K562 (cell line): ENCODE data around the gene CACNA2D3. TPM values are rescaled to one million over a fixed set of nuclear protein-coding genes. Genes with fewer than 3 reads are reported as not detected.

Source experiments
- ATAC-seq: fragments of 200-7000 bp; cut with Tn5 transposase; 3 replicates; pipeline ENCODE4 v1.9.1; 2020; ENCODE audit warnings: moderate library complexity
- BruUV-seq: library from RNA; stranded (reverse); fragments of 400-500 nt; replicated peaks from 2 replicates; lab custom pipeline; 2021; lab: Mats Ljungman, UMichigan
- CTCF ChIA-PET: fragments of 300-600 bp; formaldehyde crosslinking; extraction: SDS; loops from one replicate; lab custom pipeline; 2021; ENCODE audit warnings: low intra/inter-chr PET ratio; lab: Yijun Ruan, JAX
- POLR2A ChIA-PET: fragments of 300-600, 350-650 bp; sonication (Branson Sonifier 250); formaldehyde crosslinking; extraction: SDS; loops from one replicate; lab custom pipeline; 2021; ENCODE audit warnings: antibody characterized with exemption, inconsistent platforms; lab: Yijun Ruan, JAX
- DNase-seq, 4 experiments: peaks; one replicate each; pipeline versions ENCODE4 v3.0.0 to v3.0.0-alpha.2; 2011 to 2018; ENCODE audit warnings: low spot score in 3 of 4, mixed read lengths in 3 of 4; ENCODE audit errors: extremely low read depth in 1 of 4
- FAIRE-seq: peaks from 2 replicates; lab custom pipeline; 2011; peaks lifted over from hg19 to GRCh38; lab: Jason Lieb, UNC
- H2AFZ ChIP-seq: 2 replicates; pipeline ENCODE4 v1.6.0; 2011; ENCODE audit warnings: low read depth, low read length, control low read depth, inconsistent platforms
- H3K27ac ChIP-seq: fragments of 200-600 bp; 3 replicates; pipeline ENCODE4 v1.8.0; 2011; ENCODE audit warnings: low read depth, mild to moderate bottlenecking, control low read depth, inconsistent platforms, low read length, moderate library complexity, mixed read lengths; ENCODE audit errors: extremely low read depth
- H3K27me3 ChIP-seq, 2 experiments: fragments of 300-600 bp in 1 of 2; 2 replicates in 1 of 2; 3 replicates in 1 of 2; pipeline versions ENCODE4 v1.6.0 to v1.8.0; 2011; ENCODE audit warnings: inconsistent platforms in 2 of 2, low read length in 2 of 2, mild to moderate bottlenecking in 1 of 2, mixed read lengths in 1 of 2, moderate library complexity in 1 of 2; ENCODE audit not compliant: control insufficient read depth in 2 of 2, insufficient read depth in 2 of 2
- H3K36me3 ChIP-seq: fragments of 300-600 bp; 3 replicates; pipeline ENCODE4 v1.8.0; 2011; ENCODE audit warnings: mild to moderate bottlenecking, low read length, inconsistent platforms; ENCODE audit not compliant: control insufficient read depth, insufficient read depth
- H3K4me1 ChIP-seq, 2 experiments: fragments of 200-600 bp in 1 of 2; replicated peaks in 1 of 2; 2 replicates in 1 of 2; 3 replicates in 1 of 2; pipeline versions ENCODE4 v1.5.1 to v1.8.0; 2011; ENCODE audit warnings: inconsistent platforms in 2 of 2, low read length in 2 of 2, mild to moderate bottlenecking in 1 of 2, mixed read lengths in 1 of 2, moderate library complexity in 1 of 2; ENCODE audit not compliant: control insufficient read depth in 2 of 2, insufficient read depth in 2 of 2
- H3K4me2 ChIP-seq: 2 replicates; pipeline ENCODE4 v1.6.1; 2011; ENCODE audit warnings: low read length, control low read depth, inconsistent platforms, mixed read lengths; ENCODE audit not compliant: insufficient read depth
- H3K4me3 ChIP-seq: fragments of 200-600 bp; sonication (generic), shearing (Covaris generic); 2 replicates; pipeline ENCODE4 v1.5.1; 2016; ENCODE audit warnings: control low read depth, inconsistent platforms
- H3K79me2 ChIP-seq: fragments of 200-600 bp; 3 replicates; pipeline ENCODE4 v1.8.0; 2011; ENCODE audit warnings: low read length, inconsistent platforms; ENCODE audit not compliant: control insufficient read depth, insufficient read depth
- H3K9ac ChIP-seq, 2 experiments: 2 replicates each; pipeline versions ENCODE4 v1.6.0 to v1.6.1; 2011; ENCODE audit warnings: low read depth in 2 of 2, low read length in 2 of 2, control low read depth in 1 of 2, inconsistent platforms in 1 of 2, mild to moderate bottlenecking in 1 of 2, mixed read lengths in 1 of 2; ENCODE audit not compliant: insufficient read depth in 1 of 2
- H3K9me1 ChIP-seq: one replicate; pipeline ENCODE4 v1.6.0; 2011; ENCODE audit warnings: inconsistent platforms, mild to moderate bottlenecking, low read length, moderate library complexity; ENCODE audit not compliant: control insufficient read depth, insufficient read depth
- H3K9me3 ChIP-seq: replicated peaks from 2 replicates; pipeline ENCODE4 v1.5.1; 2011; ENCODE audit warnings: low read depth, low read length, inconsistent platforms; ENCODE audit not compliant: control insufficient read depth, insufficient read depth
- H4K20me1 ChIP-seq: replicated peaks from 2 replicates; pipeline ENCODE4 v1.6.1; 2011; ENCODE audit warnings: low read length, inconsistent platforms, mixed read lengths; ENCODE audit not compliant: control insufficient read depth, insufficient read depth
- FOXP1 ChIP-seq: sonication (generic); formaldehyde crosslinking; IDR thresholded peaks from 2 replicates; pipeline ENCODE4 v1.8.0; 2022; ENCODE audit warnings: mild to moderate bottlenecking, missing genetic modification reagents
- MCM7 ChIP-seq, 2 experiments: fragments of 450-650 bp; IDR thresholded peaks; 2 replicates each; pipeline ENCODE4 v1.6.1; 2016 to 2018
- POLR2G ChIP-seq: fragments of 200-400 bp; formaldehyde crosslinking; IDR thresholded peaks from 2 replicates; pipeline ENCODE4 v1.6.1; 2017; ENCODE audit warnings: low read depth, mild to moderate bottlenecking, antibody characterized with exemption, low read length, moderate library complexity
- PTRF ChIP-seq: fragments of 450-650 bp; IDR thresholded peaks from 2 replicates; pipeline ENCODE4 v1.6.1; 2016; ENCODE audit warnings: mild to moderate bottlenecking, missing genetic modification characterization, missing compliant biosample characterization
- SRSF9 ChIP-seq: fragments of 200-400 bp; formaldehyde crosslinking; IDR thresholded peaks from 2 replicates; pipeline ENCODE4 v1.6.1; 2017; ENCODE audit warnings: low read depth, low read length, borderline replicate concordance
- WGBS: fragments of 100-300 bp; shearing (Covaris generic); methylation state at CpG from one replicate; pipeline ENCODE4 v1.1.6; 2016; ENCODE audit warnings: low coverage, mixed read lengths; ENCODE audit not compliant: insufficient coverage; ENCODE audit errors: missing lambda C conversion rate; 5-methylcytosine and 5-hydroxymethylcytosine counted together
- in situ Hi-C: fragments of 300-500 bp; cut with MboI; formaldehyde crosslinking; loops from 4 replicates; pipeline ENCODE4 v1.15.0; 2018; ENCODE audit warnings: inconsistent platforms, mixed read lengths
- intact Hi-C: fragments of 100-400 bp; cut with micrococcal nuclease; formaldehyde crosslinking; loops from 2 replicates; pipeline ENCODE4 v1.14.2; 2022
- polyA plus RNA-seq, 8 experiments: library from polyadenylated mRNA; depleted of rRNA in 4 of 8; stranded (reverse) in 5 of 8; unstranded in 3 of 8; fragments of >200 nt; fragmentation: Nextera tagmentation in 2 of 8; fragmentation: Illumina TruSeq in 1 of 8; extraction: Ambion mirVana in 2 of 8; extraction: Trizol in 1 of 8; gene quantifications; 2 replicates each; pipeline versions ENCODE4 v1.2.1 to v1.2.3, GENCODE V29; 2011 to 2014; ENCODE audit warnings: inconsistent platforms in 1 of 8, missing spikeins in 1 of 8
- total RNA-seq, 7 experiments: library from RNA; depleted of rRNA in 6 of 7; stranded (reverse); fragments of >200 nt in 6 of 7; fragmentation: Illumina TruSeq in 2 of 7; extraction: Trizol in 2 of 7; gene quantifications; 2 replicates each; pipeline versions ENCODE4 v1.2.1 to v1.2.3, GENCODE V29; 2011 to 2021; ENCODE audit warnings: low replicate concordance in 1 of 7
- TF ChIP-seq, protein P1 (sequence below), 2 experiments: fragments of 450-650 bp; conservative IDR thresholded peaks; 2 replicates each; pipeline ENCODE4 v1.6.1; 2017; ENCODE audit warnings: mild to moderate bottlenecking in 2 of 2, moderate library complexity in 2 of 2

The CACNA2D3 gene
- total and polyA plus RNA-seq, 9 of the 15 experiments (the other 6 are each of a cell fraction or from before 2014, with no cell fraction given), result 0.01 TPM; not detected in 8

DNA sequence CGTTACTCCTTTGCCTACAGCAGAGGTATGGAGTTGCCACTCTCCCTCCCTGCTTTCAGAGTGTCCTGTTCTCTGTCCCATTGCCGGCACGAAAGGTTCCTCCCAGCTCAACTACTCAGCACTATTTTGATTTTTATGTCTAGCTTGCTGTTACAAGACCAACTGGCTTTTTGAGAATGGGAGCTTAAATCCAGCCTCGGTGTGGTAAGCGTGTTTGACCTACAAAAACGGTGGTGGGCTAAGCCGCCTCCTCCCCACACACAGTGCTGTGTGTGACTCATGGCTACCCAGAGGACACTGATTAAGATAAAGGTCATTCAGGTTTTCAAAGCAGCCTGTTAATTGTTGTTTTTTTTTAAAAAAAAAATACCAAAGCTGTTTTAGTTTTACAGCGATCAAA is 741.0 kb downstream of the CACNA2D3 start (continued):
- TF ChIP-seq, protein P1, sequence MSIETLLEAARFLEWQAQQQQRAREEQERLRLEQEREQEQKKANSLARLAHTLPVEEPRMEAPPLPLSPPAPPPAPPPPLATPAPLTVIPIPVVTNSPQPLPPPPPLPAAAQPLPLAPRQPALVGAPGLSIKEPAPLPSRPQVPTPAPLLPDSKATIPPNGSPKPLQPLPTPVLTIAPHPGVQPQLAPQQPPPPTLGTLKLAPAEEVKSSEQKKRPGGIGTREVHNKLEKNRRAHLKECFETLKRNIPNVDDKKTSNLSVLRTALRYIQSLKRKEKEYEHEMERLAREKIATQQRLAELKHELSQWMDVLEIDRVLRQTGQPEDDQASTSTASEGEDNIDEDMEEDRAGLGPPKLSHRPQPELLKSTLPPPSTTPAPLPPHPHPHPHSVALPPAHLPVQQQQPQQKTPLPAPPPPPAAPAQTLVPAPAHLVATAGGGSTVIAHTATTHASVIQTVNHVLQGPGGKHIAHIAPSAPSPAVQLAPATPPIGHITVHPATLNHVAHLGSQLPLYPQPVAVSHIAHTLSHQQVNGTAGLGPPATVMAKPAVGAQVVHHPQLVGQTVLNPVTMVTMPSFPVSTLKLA (conservative IDR thresholded peaks at IDR 0.05), result no peak
- TF ChIP-seq SRSF9 (no peak), POLR2G (no peak)

DNA sequence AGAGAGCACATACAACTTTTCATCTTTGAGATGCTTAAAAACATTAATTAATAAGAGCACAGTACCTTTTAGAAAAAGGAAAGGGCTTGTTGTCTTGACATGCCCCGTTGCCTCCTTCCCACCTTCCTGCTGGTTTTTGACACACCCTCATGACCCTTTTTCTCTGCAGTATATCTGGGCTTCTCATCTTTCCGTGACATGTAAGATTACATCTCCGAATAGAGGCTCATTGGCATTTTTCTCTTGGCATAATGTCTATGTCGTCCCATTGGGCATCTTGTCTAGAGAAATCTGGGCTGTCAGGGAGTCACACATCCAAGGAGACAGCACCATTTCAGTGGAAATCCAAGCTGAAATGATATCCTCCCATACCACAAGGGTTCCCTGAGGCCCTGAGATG is 741.4 kb downstream of the CACNA2D3 start:
- intact Hi-C loops (no loop called here), in situ Hi-C loops (no loop called here)
- H3K4me3 ChIP-seq, result no peak overlapping the region
- FAIRE-seq (no peak), DNase-seq (no peak), ATAC-seq (no peak)
- TF ChIP-seq PTRF (tag) (no peak), FOXP1 (CRISPR knock-in tag) (no peak), MCM7 (IDR thresholded peaks at IDR 0.05) (no peak)
- no peaks in the 10 kb centered on the region for H3K9me3 ChIP-seq
- H3K79me2 ChIP-seq, result no peaks in the 10 kb centered on the region
- H3K9ac ChIP-seq, result no peak overlapping the region
- no peak overlapping the region for H2AFZ ChIP-seq
- H4K20me1 ChIP-seq, result no peaks in the 10 kb centered on the region
- ChIA-PET POLR2A (no interaction called here), CTCF (interaction anchor here (0.6 kb wide), 1 partner anchor 12 kb away, joined by 4 read pairs; no protein-coding TSS in a partner anchor)
- peaks cover 0 to 9% of the 10 kb centered on the region in 2 experiments; a peak in 2 of 5 replicates for H3K27me3 ChIP-seq
- no peaks in the 10 kb centered on the region for H3K9me1 ChIP-seq
- H3K4me1 ChIP-seq, result no peaks in the 10 kb centered on the region; a peak in 1 of 5 replicates
- no TSS peak for BruUV-seq
- no peak overlapping the region for H3K27ac ChIP-seq
- H3K4me2 ChIP-seq, result no peak overlapping the region
- 0% methylated on average over 4 of the region's 4 CpGs for WGBS
- H3K36me3 ChIP-seq, result no peaks in the 10 kb centered on the region
